WTC11 (cell line): ENCODE data around the gene CD209. TPM values are rescaled to one million over a fixed set of nuclear protein-coding genes. Genes with fewer than 3 reads are reported as not detected.

Experiments
- ATAC-seq: fragments of 200-7000 bp; cut with Tn5 transposase; 2 replicates; pipeline ENCODE4 v1.10.0; 2021; ENCODE audit warnings: mild to moderate bottlenecking, moderate library complexity
- CTCF ChIA-PET: fragments of 300-600 bp; sonication (Branson Sonifier 250); formaldehyde crosslinking; loops from one replicate; lab custom pipeline; 2021; ENCODE audit warnings: antibody characterized with exemption; lab: Charles Lee
- POLR2A ChIA-PET: fragments of 350-600 bp; sonication (Branson Sonifier 250); formaldehyde crosslinking; loops from one replicate; lab custom pipeline; 2021; ENCODE audit warnings: antibody characterized with exemption; lab: Charles Lee
- DNase-seq: peaks from one replicate; pipeline ENCODE4 v3.0.0; 2021; ENCODE audit warnings: low spot score
- H3K27ac Mint-ChIP-seq: 2 replicates; pipeline ENCODE4 v1.8.0; 2021; ENCODE audit warnings: mixed read lengths
- H3K27me3 Mint-ChIP-seq: 2 replicates; pipeline ENCODE4 v1.8.0; 2021; ENCODE audit warnings: low read depth, mild to moderate bottlenecking, moderate library complexity, mixed read lengths
- H3K36me3 Mint-ChIP-seq: 2 replicates; pipeline ENCODE4 v1.8.0; 2021; ENCODE audit warnings: mixed read lengths
- H3K4me1 Mint-ChIP-seq: 2 replicates; pipeline ENCODE4 v1.8.0; 2022; ENCODE audit warnings: mixed read lengths
- H3K4me3 Mint-ChIP-seq: 2 replicates; pipeline ENCODE4 v1.8.0; 2021; ENCODE audit warnings: mild to moderate bottlenecking, moderate library complexity, mixed read lengths
- H3K9me3 Mint-ChIP-seq: 2 replicates; pipeline ENCODE4 v1.8.0; 2021; ENCODE audit warnings: mixed read lengths
- AR ChIP-seq: fragments of 250-450 bp; sonication (Bioruptor Pico); IDR thresholded peaks from 2 replicates; pipeline ENCODE4 v1.9.0; 2021; ENCODE audit warnings: mild to moderate bottlenecking
- ERG ChIP-seq: fragments of 250-450 bp; sonication (Bioruptor Pico); IDR thresholded peaks from 2 replicates; pipeline ENCODE4 v1.8.0; 2021; ENCODE audit warnings: mild to moderate bottlenecking
- HMGXB4 ChIP-seq: sonication (generic); formaldehyde crosslinking; IDR thresholded peaks from 2 replicates; pipeline ENCODE4 v1.8.1; 2023; ENCODE audit warnings: mild to moderate bottlenecking, moderate library complexity, missing genetic modification reagents
- SMAD3 ChIP-seq: sonication (generic); formaldehyde crosslinking; IDR thresholded peaks from 2 replicates; pipeline ENCODE4 v1.8.0; 2022; ENCODE audit warnings: missing genetic modification reagents, mild to moderate bottlenecking, borderline replicate concordance
- STAT6 ChIP-seq: sonication (generic); formaldehyde crosslinking; conservative IDR thresholded peaks from 2 replicates; pipeline ENCODE4 v1.8.1; 2023; ENCODE audit warnings: mild to moderate bottlenecking, low read depth, missing genetic modification reagents, moderate library complexity
- total RNA-seq: library from RNA; stranded (reverse); gene quantifications from 3 replicates; pipeline ENCODE4 v1.2.3, GENCODE V29; 2021

CD209 gene
- total RNA-seq, 1 experiment from 2014 or later = not detected

- no peak for TF ChIP-seq STAT6 (CRISPR knock-in tag)
- TF ChIP-seq, all 79 proteins: peak for 0
These were observed 40.3 kb downstream of the CD209 start (continued) for GRCh38 chr19:7706955-7707456.

GRCh38 chr19:7706188-7706954 lies 41.0 kb downstream of the CD209 start:
- CTCF ChIA-PET = interaction anchor here (0.7 kb wide), 1 partner anchor 138 kb away, joined by 3 read pairs; no protein-coding TSS in a partner anchor
- POLR2A ChIA-PET = no interaction called here
- no peak overlapping the region; the same call in 1 of the 2 replicates for H3K27ac Mint-ChIP-seq

More at GRCh38 chr19:7706188-7706954, 41.0 kb downstream of the CD209 start:
- no peak overlapping the region for H3K4me3 Mint-ChIP-seq
- TF ChIP-seq HMGXB4 (CRISPR knock-in tag) (no peak), ERG (CRISPR knock-in tag) (no peak), SMAD3 (CRISPR knock-in tag) (no peak), AR (no peak)
- TF ChIP-seq, all 79 proteins: peak for 0
- no peaks in the 10 kb centered on the region for H3K4me1 Mint-ChIP-seq
- H3K36me3 Mint-ChIP-seq = no peaks in the 10 kb centered on the region
- DNase-seq (no peak), ATAC-seq (no peak)
- no peaks in the 10 kb centered on the region for H3K9me3 Mint-ChIP-seq
- no peaks in the 10 kb centered on the region; the same call in 1 of the 2 replicates for H3K27me3 Mint-ChIP-seq
